IMR-90 (cell line): ENCODE measurements around the gene RABL2A. TPM values are rescaled to one million over a fixed set of nuclear protein-coding genes. Genes with fewer than 3 reads are reported as not detected.
"Not testable (repeated sequence)": the region's sequence is repeated elsewhere in the genome, so short reads cannot be mapped to it uniquely, and the experiment has no call there.

Experiments
- ATAC-seq: fragments of 200-7000 bp; cut with Tn5 transposase; 2 replicates; pipeline ENCODE4 v1.9.1; 2020; ENCODE audit warnings: low read depth, mild to moderate bottlenecking, moderate library complexity
- BruUV-seq: library from RNA; stranded (reverse); fragments of 400-500 nt; replicated peaks from 2 replicates; lab custom pipeline; 2021; lab: Mats Ljungman, UMichigan
- CTCF ChIA-PET: fragments of 300-600 bp; formaldehyde crosslinking; extraction: SDS; loops from one replicate; lab custom pipeline; 2021; ENCODE audit warnings: antibody characterized with exemption; lab: Yijun Ruan, JAX
- POLR2A ChIA-PET: fragments of 300-600 bp; sonication (Branson Sonifier 250); formaldehyde crosslinking; loops from one replicate; lab custom pipeline; 2022; ENCODE audit warnings: antibody characterized with exemption; ENCODE audit not compliant: unreplicated experiment; lab: Charles Lee
- DNase-seq: peaks from one replicate; pipeline ENCODE4 v3.0.0; 2013
- H2AFZ ChIP-seq: replicated peaks from 2 replicates; pipeline ENCODE3; 2013; ENCODE audit warnings: low read length, mild to moderate bottlenecking; ENCODE audit not compliant: poor library complexity
- H2AK5ac ChIP-seq: 2 replicates; pipeline ENCODE4 v1.6.1; 2013; ENCODE audit warnings: low read depth, low read length, inconsistent platforms
- H2AK9ac ChIP-seq: replicated peaks from 2 replicates; pipeline ENCODE3; 2013; ENCODE audit warnings: mild to moderate bottlenecking, low read depth, low read length, moderate library complexity; ENCODE audit not compliant: poor library complexity
- H2BK120ac ChIP-seq: 2 replicates; pipeline ENCODE4 v1.6.1; 2013; ENCODE audit warnings: low read depth, low read length, inconsistent platforms
- H2BK15ac ChIP-seq: 3 replicates; pipeline ENCODE4 v1.6.1; 2013; ENCODE audit warnings: low read depth, low read length, inconsistent platforms
- H2BK20ac ChIP-seq: 2 replicates; pipeline ENCODE4 v1.6.1; 2013; ENCODE audit warnings: low read depth, mild to moderate bottlenecking, inconsistent platforms, low read length, moderate library complexity
- H2BK5ac ChIP-seq: 2 replicates; pipeline ENCODE4 v1.6.1; 2013; ENCODE audit warnings: mild to moderate bottlenecking, low read depth, low read length, inconsistent platforms; ENCODE audit not compliant: poor library complexity, severe bottlenecking
- H3K14ac ChIP-seq: replicated peaks from 2 replicates; pipeline ENCODE4 v1.6.1; 2013; ENCODE audit warnings: low read depth, low read length, inconsistent platforms
- H3K18ac ChIP-seq: 2 replicates; pipeline ENCODE4 v1.6.1; 2013; ENCODE audit warnings: low read depth, low read length, control low read depth
- H3K23ac ChIP-seq: 2 replicates; pipeline ENCODE4 v1.6.1; 2013; ENCODE audit warnings: low read depth, low read length, inconsistent platforms
- H3K27ac ChIP-seq: 2 replicates; pipeline ENCODE4 v1.5.1; 2013; ENCODE audit warnings: mild to moderate bottlenecking, control low read depth, low read length; ENCODE audit not compliant: insufficient read depth
- H3K27me3 ChIP-seq: 2 replicates; pipeline ENCODE4 v1.6.1; 2013; ENCODE audit warnings: low read length; ENCODE audit not compliant: control insufficient read depth, insufficient read depth
- H3K36me3 ChIP-seq: 2 replicates; pipeline ENCODE4 v1.6.1; 2013; ENCODE audit warnings: low read length, mixed read lengths; ENCODE audit not compliant: control insufficient read depth, insufficient read depth
- H3K4ac ChIP-seq: 2 replicates; pipeline ENCODE4 v1.6.1; 2013; ENCODE audit warnings: low read depth, low read length, inconsistent platforms
- H3K4me1 ChIP-seq: 2 replicates; pipeline ENCODE4 v1.6.1; 2013; ENCODE audit warnings: low read length, mixed read lengths; ENCODE audit not compliant: control insufficient read depth, insufficient read depth
- H3K4me2 ChIP-seq: 2 replicates; pipeline ENCODE4 v1.6.1; 2013; ENCODE audit warnings: low read depth, mild to moderate bottlenecking, control low read depth, low read length, moderate library complexity
- H3K4me3 ChIP-seq: 2 replicates; pipeline ENCODE4 v1.5.1; 2013; ENCODE audit warnings: low read depth, mild to moderate bottlenecking, control low read depth, low read length, moderate library complexity; ENCODE audit not compliant: insufficient read depth
- H3K56ac ChIP-seq: 2 replicates; pipeline ENCODE4 v1.6.1; 2013; ENCODE audit warnings: low read length, inconsistent platforms; ENCODE audit not compliant: insufficient read depth; ENCODE audit errors: extremely low read depth
- H3K79me1 ChIP-seq, 2 experiments: 2 replicates each; pipeline ENCODE4 v1.6.1; 2013; ENCODE audit warnings: low read length in 2 of 2, inconsistent platforms in 1 of 2, low read depth in 1 of 2
- H3K9ac ChIP-seq: 2 replicates; pipeline ENCODE4 v1.6.1; 2013; ENCODE audit warnings: low read depth, low read length, control low read depth
- H3K9me1 ChIP-seq: 2 replicates; pipeline ENCODE4 v1.6.1; 2013; ENCODE audit warnings: low read length, inconsistent platforms; ENCODE audit not compliant: insufficient read depth
- H3K9me3 ChIP-seq: 2 replicates; pipeline ENCODE4 v1.6.1; 2013; ENCODE audit warnings: low read length; ENCODE audit not compliant: control insufficient read depth, insufficient read depth
- H4K20me1 ChIP-seq: 2 replicates; pipeline ENCODE4 v1.6.1; 2013; ENCODE audit warnings: low read length, inconsistent platforms; ENCODE audit not compliant: insufficient read depth
- H4K5ac ChIP-seq: 2 replicates; pipeline ENCODE4 v1.6.1; 2013; ENCODE audit warnings: mild to moderate bottlenecking, low read depth, low read length, control low read depth
- H4K8ac ChIP-seq, 2 experiments: 2 replicates each; pipeline ENCODE4 v1.6.1; 2013; ENCODE audit warnings: low read depth in 2 of 2, low read length in 2 of 2, control low read depth in 1 of 2, inconsistent platforms in 1 of 2
- H4K91ac ChIP-seq: 2 replicates; pipeline ENCODE4 v1.6.1; 2013; ENCODE audit warnings: low read depth, low read length, inconsistent platforms; ENCODE audit not compliant: insufficient read depth
- WGBS, 2 experiments: methylation state at CpG; one replicate each; pipeline versions ENCODE4 v1.1.5 to v1.1.7; 2013; ENCODE audit warnings: missing lambda C conversion rate in 2 of 2; ENCODE audit not compliant: insufficient read length in 1 of 2; ENCODE audit errors: extremely low coverage in 2 of 2; 5-methylcytosine and 5-hydroxymethylcytosine counted together
- dilution Hi-C: fragments of 300-500 bp; cut with HindIII; formaldehyde crosslinking; loops from one replicate; pipeline ENCODE4 v1.14.3; 2018; ENCODE audit warnings: low sequenced_read_pairs; ENCODE audit not compliant: unreplicated experiment
- in situ Hi-C: fragments of 300-500 bp; cut with MboI; formaldehyde crosslinking; loops from 3 replicates; pipeline ENCODE4 v1.14.3; 2019; ENCODE audit warnings: low sequenced_read_pairs, inconsistent platforms, mixed read lengths
- intact Hi-C: fragments of 100-400 bp; cut with micrococcal nuclease; formaldehyde crosslinking; loops from 2 replicates; pipeline ENCODE4 v1.10.0; 2022
- polyA plus RNA-seq, 3 experiments: library from polyadenylated mRNA; depleted of rRNA; stranded (reverse); fragments of >200 nt; gene quantifications; 2 replicates each; pipeline ENCODE4 v1.2.3, GENCODE V29; 2012; ENCODE audit warnings: low replicate concordance in 1 of 3
- total RNA-seq: library from RNA; depleted of rRNA; stranded (reverse); fragments of >200 nt; gene quantifications from 2 replicates; pipeline ENCODE4 v1.2.3, GENCODE V29; 2012

RABL2A gene
- total and polyA plus RNA-seq, 2 of the 4 experiments (the other 2 are of a cell fraction), result 3.9 to 11.0 TPM

DNA sequence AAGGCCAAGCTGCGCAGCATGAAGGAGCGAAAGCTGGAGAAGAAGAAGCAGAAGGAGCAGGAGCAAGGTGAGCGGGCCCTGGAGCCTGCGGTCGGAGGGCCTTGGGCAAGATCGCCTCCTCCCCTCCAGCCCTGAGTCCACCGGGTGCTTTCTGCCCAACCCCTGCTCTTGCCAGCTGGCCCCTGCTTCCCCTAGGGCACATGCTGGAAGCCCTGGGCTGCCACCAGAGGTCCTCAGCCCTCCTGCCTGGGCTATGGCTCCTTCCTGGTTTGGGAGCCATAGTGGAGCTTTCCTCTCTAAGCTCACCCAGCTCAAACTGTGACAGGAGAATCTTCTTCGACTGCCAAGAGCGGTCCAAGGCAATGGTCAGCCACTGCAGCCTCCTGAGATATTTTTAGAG is 29.5 kb upstream of the RABL2A start:
- H3K23ac ChIP-seq, CTCF ChIA-PET, H3K9me3 ChIP-seq, BruUV-seq, in situ Hi-C loops, H3K27me3 ChIP-seq, H3K9ac ChIP-seq, H2BK5ac ChIP-seq, H3K4me2 ChIP-seq, H2AFZ ChIP-seq, H3K14ac ChIP-seq, H3K4me1 ChIP-seq, H2AK5ac ChIP-seq, H4K20me1 ChIP-seq, H4K91ac ChIP-seq, ATAC-seq, H4K8ac ChIP-seq, H2BK20ac ChIP-seq, H2AK9ac ChIP-seq, H4K5ac ChIP-seq, dilution Hi-C loops, H3K4ac ChIP-seq, DNase-seq, H3K18ac ChIP-seq, H3K9me1 ChIP-seq, H3K36me3 ChIP-seq, POLR2A ChIA-PET, intact Hi-C loops, H3K56ac ChIP-seq, H2BK15ac ChIP-seq, H2BK120ac ChIP-seq, H3K79me1 ChIP-seq, H3K27ac ChIP-seq, H3K4me3 ChIP-seq: not testable (repeated sequence)
- no CpG with 5 or more reads among the region's 9 CpGs for WGBS, 2 experiments

DNA sequence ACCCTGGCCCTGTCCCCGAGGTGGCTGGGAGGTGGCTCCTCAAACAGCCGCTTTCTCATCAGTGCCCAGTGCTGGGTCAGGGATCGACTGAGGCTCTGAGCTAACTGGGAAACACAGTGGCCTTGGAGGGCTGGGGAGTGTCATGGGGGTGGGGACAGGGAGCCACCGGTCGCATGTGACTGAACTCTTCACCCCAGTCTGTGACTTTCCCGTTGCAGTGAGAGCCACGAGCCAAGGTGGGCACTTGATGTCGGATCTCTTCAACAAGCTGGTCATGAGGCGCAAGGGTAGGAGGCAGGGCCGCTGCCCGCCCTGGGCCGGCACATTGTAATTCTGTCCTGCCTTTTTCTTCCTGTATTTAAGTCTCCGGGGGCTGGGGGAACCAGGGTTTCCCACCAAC is 28.9 kb upstream of the RABL2A start:
- H3K9ac ChIP-seq, H3K4me1 ChIP-seq, POLR2A ChIA-PET, dilution Hi-C loops, H3K27ac ChIP-seq, intact Hi-C loops, H3K4me3 ChIP-seq, H4K91ac ChIP-seq, CTCF ChIA-PET, H3K79me1 ChIP-seq, H2BK20ac ChIP-seq, H2BK15ac ChIP-seq, H3K23ac ChIP-seq, H2AK5ac ChIP-seq, ATAC-seq, H3K27me3 ChIP-seq, H2BK5ac ChIP-seq, DNase-seq, H2BK120ac ChIP-seq, H2AFZ ChIP-seq, H3K4me2 ChIP-seq, H3K9me3 ChIP-seq, in situ Hi-C loops, H4K20me1 ChIP-seq, H4K8ac ChIP-seq, H3K18ac ChIP-seq, H3K36me3 ChIP-seq, H4K5ac ChIP-seq, H3K56ac ChIP-seq, H3K14ac ChIP-seq, BruUV-seq, H3K9me1 ChIP-seq, H3K4ac ChIP-seq, H2AK9ac ChIP-seq: not testable (repeated sequence)
- 72% methylated on average over 2 of the region's 13 CpGs; no CpG with 5 or more reads in 1 of the 2 experiments for WGBS, 2 experiments
